NCI-H2081 (cell line): ENCODE results near the gene CACNA2D1.

Source experiments
- DNase-seq, 2 experiments: peaks; one replicate each; lab custom pipeline; 2025; lab: John Stamatoyannopoulos, UW

Gene CACNA2D1

GRCh38 chr7:82443547-82444219 is at the start of gene CACNA2D1:
TSS of gene CACNA2D1 (minus strand) at chr7:82443777.
- DNase-seq: peak; percentile 90 to 96

- peak; percentile 19 to 40 for DNase-seq
Observed at GRCh38 chr7:82481499-82482097, 38.0 kb upstream of the CACNA2D1 start.

- DNase-seq: peak in 1 of 2 experiments; percentile 41
Observed at GRCh38 chr7:82477733-82478515, 34.3 kb upstream of the CACNA2D1 start.

GRCh38 chr7:82472966-82473365 is 29.4 kb upstream of the CACNA2D1 start:
- no peak for DNase-seq

GRCh38 chr7:82471351-82472020 is 27.9 kb upstream of the CACNA2D1 start:
- DNase-seq: no peak

- no peak for DNase-seq
Observed at GRCh38 chr7:82469207-82469606, 25.6 kb upstream of the CACNA2D1 start.

- DNase-seq: no peak
Observed at GRCh38 chr7:82468435-82468834, 24.9 kb upstream of the CACNA2D1 start.

GRCh38 chr7:82467020-82467419 is 23.4 kb upstream of the CACNA2D1 start:
- no peak for DNase-seq

GRCh38 chr7:82464372-82464771 is 20.8 kb upstream of the CACNA2D1 start:
- no peak for DNase-seq

GRCh38 chr7:82455295-82455694 is 11.7 kb upstream of the CACNA2D1 start:
- no peak for DNase-seq

- DNase-seq: no peak
Observed at GRCh38 chr7:82450759-82451158, 7.2 kb upstream of the CACNA2D1 start.

GRCh38 chr7:82449910-82450309 is 6.3 kb upstream of the CACNA2D1 start:
- DNase-seq: no peak

- DNase-seq: no peak
Observed at GRCh38 chr7:82446897-82447296, 3.3 kb upstream of the CACNA2D1 start.

GRCh38 chr7:82445271-82445670 is 1.7 kb upstream of the CACNA2D1 start:
- DNase-seq: peak; percentile 49 to 69

GRCh38 chr7:82444220-82444909 is 788 bp upstream of the CACNA2D1 start:
- DNase-seq: peak in 1 of 2 experiments; percentile 65

- peak; percentile 78 to 82 for DNase-seq
Observed at GRCh38 chr7:82443036-82443546, 486 bp downstream of the CACNA2D1 start.

- DNase-seq: peak; percentile 25 to 66
Observed at GRCh38 chr7:82442492-82443035, 1.0 kb downstream of the CACNA2D1 start.

GRCh38 chr7:82441669-82442478 is 1.7 kb downstream of the CACNA2D1 start:
- peak in 1 of 2 experiments; percentile 49 for DNase-seq

GRCh38 chr7:82438521-82438920 is 5.1 kb downstream of the CACNA2D1 start:
- peak in 1 of 2 experiments; percentile 35 for DNase-seq

- no peak for DNase-seq
Observed at GRCh38 chr7:82435769-82436168, 7.8 kb downstream of the CACNA2D1 start.
